ENCODE data around the gene ITGBL1.
A peak's percentile ranks its signal among the peaks of the same experiment; 100 is the strongest.

Gene ITGBL1

DNA sequence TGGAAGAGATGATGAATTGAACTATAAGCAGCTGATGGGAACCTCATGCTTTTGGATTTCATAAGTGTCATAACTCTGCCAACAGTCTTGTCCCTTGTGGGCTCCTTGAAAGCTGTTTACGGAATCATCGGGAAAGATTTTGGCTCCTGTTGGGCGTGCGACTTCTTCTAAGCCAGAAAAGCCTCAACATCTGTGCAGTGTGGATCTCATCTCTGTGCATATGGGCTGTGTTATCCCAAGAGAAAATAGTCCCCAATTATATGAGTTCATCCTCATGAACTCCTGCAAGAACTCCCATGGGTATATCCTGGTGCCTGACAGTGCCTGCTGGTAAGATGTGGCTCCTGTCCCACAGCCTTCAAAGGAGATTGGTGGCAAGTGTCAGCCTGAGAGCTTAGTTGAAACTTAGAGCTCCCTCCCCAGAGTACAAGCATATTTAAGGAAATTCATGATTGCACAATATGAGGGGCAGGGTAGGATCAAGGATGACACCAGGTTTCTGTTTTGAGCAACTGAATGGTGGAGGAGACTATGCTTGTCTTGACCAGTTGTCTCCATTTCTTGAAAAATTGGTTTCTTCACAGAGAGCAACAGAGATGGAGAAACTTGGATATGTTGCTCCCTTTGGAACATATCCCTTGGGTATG is 243.5 kb downstream of the ITGBL1 start:
- FAIRE-seq = no peak
- DNase-seq (ENCODE audit: low spot score) = no peak

DNA sequence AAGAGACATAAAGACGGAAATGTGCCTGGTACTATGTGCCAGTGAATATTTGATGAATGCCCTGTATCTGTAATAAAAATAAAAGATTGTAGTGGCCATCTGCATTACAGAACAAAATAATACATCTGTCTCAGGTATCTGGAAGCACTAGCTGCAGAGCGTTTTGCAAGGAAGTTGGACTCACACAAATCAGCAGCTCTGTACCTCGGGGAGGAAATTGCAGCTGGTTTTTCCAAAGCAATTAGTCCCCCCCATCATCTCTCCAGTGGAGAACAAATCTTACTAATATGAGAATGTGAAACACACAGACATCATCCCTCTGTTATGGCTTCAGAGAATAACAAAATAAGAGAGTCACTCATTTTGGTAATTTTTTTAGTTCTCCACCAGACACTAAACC is 245.3 kb downstream of the ITGBL1 start:
- DNase-seq (ENCODE audit: low spot score) = no peak
- no peak for FAIRE-seq

DNA sequence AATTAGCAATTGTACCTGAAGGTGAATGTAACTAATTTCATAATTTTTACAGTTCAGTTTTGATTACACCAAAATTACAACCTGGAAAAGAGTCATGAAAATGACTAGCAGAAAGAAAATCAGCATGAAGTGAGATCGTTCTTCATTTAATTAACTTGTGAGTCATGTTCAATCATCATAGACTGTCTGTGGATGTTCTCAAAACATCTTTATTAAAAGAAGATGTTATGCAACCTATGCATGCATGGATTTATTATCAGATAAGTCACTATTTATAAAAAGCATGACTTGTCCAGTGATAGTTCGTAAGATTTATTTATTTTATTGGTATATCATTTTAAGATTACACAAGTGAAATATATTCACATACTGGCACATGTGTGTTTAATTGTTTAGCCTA is 245.9 kb downstream of the ITGBL1 start:
- no peak for DNase-seq (ENCODE audit: low spot score)

DNA sequence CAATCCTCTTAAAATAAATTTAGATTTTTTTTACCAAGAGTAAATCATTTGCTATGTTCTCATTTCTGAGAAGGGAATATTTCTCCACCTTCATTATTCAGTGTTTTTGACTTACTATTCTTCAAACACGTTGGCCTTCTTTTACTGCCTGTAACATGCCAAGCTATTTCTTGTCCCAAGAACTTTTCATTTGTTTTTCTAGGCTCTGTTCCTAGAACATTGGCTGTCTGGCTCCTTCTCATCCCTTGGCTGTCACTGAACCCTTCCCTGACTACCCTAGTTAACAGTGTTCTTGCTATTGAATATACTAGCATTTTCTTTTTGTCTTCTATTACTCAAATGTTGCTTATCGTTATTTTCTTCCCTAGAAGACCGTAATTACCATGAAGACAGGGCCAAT is 248.1 kb downstream of the ITGBL1 start:
- DNase-seq (ENCODE audit: low spot score) = no peak
- FAIRE-seq = no peak

More for the DNA sequence above, 245.9 kb downstream of the ITGBL1 start:
- FAIRE-seq = no peak

DNA sequence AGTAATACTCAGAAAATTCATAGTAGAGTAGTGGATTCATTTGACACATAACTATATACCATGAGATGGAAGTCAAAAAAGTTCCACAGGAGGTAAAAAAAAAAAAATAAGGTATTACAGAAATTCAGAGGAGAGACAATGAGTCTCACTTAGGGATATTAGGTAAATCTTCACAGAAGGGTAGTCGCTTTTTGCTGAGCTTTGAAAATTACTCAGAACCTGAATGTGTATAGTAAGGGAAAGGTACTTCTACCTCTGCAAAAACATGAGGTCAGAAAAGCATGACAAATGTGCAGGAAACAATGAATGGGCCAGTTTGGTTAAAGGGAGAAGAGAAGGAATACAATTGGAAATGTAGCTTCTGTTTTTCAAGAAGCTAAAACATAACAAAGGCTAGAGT is 250.6 kb downstream of the ITGBL1 start:
- DNase-seq (ENCODE audit: low spot score) (no peak), FAIRE-seq (no peak)

DNA sequence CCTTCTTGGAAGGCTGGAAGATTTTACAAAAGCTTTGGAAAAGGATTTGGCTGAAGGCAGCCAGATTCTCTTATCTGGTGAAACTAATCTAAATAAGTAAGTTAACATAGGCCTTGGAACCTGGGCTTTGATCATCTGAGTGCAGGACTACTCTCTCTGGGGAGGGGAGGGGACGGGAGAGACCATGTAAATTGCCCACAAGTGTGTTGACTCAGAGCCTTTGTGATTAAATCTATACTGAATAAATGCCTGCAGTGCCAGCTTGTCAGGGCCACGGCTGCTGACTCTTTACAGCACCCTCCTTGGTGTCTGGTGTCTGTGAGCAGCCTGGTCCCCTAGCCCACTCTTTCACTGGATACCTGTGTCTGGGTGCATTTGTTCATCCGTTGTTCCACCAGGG is 251.4 kb downstream of the ITGBL1 start:
- FAIRE-seq (no peak), DNase-seq (ENCODE audit: low spot score) (no peak)

DNA sequence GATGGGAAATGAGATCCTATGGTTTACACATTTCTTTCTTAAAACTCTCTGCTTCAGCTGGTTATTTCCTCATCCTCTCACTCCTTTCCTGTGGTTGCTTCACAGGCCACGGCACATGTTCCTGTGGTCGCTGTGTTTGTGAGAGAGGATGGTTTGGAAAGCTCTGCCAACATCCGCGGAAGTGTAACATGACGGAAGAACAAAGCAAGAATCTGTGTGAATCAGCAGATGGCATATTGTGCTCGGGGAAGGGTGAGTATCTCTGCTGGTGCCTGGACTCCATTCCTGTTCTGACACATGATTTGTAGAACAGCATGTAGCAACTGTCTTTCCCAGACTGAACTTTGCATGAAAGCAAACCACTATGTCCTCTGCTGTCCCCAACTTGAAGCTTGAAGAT is 254.2 kb downstream of the ITGBL1 start:
- DNase-seq (ENCODE audit: low spot score) (peak; percentile 8), FAIRE-seq (no peak)

DNA sequence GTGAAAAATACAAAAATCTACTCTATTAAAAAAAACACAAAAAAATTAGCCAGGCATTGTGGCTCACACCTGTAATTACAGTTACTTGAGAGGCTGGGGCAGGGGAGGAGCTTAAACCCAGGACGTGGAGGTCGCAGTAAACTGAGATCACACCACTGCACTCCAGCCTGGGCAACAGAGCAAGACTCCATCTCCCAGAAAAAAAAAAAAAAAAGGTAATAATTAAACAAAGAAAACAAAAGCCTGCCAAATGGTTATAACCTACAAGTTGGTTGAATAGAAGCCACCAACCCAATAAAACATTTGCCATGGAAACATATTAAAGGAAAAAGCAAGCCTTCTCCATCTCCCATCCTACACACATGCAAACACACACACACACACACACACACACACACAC is 255.2 kb downstream of the ITGBL1 start:
- no peak for FAIRE-seq

DNA sequence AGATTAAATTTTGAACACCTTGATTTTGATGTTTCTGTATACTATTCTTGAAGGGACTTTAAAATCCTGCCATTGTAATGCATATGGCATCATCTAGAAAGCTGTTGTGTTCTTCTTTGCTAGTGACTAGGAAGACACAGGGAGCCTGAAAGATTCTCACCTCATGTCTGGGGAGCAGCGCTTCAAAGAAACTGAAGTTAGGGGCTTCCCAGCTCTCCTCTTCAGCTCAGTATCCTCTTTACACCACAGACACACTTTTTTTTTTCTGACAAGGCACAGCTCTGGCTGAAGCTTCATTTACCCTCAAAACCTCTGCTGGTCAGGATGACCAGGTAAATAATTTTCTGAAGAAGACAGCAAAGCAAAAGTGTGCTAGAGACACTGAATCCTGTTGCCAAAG is 255.6 kb downstream of the ITGBL1 start:
- DNase-seq (ENCODE audit: low spot score) (no peak), FAIRE-seq (no peak)

More for the DNA sequence above, 255.2 kb downstream of the ITGBL1 start:
- no peak for DNase-seq (ENCODE audit: low spot score)

DNA sequence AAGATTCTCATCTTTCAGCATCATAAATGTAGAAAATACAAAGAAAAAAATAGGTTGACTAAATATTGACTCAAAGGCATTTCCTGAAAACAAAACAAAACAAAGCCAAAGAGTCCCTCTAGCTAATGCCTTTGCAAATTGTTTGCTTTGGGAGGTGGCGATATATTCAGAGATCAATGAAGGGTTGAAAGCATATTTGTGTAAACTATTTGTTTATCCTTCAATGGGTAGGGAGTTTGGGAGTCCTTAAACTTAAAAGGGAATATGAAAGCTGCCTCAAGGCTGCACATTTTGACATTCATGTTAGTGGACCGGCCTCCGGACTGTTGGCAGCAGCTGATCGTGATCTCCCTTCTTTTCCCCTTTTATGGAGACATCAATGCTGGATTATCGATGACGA is 257.5 kb downstream of the ITGBL1 start:
- DNase-seq (ENCODE audit: low spot score) = no peak

DNA sequence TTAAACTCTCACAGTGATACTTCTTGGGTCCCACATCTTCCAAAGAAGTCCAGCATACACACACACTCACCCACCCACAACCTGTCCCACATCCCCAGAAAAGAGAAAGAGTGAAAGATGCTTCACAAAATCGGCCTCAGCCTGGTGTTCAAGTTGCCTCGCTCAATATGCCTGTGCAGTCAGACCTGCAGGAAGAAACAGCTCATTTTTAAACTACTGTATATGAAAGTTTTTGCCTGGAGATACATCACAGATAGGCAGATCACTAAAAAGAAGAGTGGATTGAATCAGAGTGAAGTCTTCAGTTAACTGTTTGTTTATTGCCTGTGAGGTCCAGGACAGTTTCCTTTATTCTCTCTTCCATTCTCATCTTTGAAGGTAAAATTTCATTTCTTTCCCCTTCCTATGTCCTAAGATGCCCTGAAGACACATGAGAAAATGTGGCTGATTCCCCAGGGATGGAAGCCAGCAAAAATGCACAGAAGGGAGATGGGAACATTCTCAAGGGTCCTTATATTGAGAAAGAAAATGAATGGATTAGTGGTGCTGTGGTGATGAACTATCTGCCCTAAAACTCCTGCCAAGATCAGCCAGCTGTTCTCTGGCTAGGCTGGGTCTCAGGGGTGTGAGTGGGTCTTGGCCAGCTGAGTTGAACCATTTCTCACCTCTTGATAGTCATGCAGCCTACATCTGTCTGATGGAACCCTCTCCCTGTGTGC is 259.0 kb downstream of the ITGBL1 start:
- FAIRE-seq (no peak), DNase-seq (ENCODE audit: low spot score) (no peak)

More for the DNA sequence above, 257.5 kb downstream of the ITGBL1 start:
- no peak for FAIRE-seq

DNA sequence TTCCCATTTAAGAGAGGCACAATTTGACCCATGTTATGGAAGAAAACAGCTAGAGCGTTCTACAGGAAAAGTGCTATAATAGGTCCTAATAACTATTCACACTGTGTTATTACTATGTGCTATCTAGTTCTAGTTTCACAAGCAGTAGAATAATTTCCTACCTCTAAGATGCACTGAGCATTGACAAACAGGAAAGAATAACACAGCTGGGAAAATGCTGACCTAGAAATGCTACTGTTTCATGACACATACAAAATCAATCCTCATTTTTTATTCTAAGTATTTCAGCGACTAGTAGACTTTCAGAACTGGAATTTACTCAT is 259.5 kb downstream of the ITGBL1 start:
- FAIRE-seq (no peak), DNase-seq (ENCODE audit: low spot score) (no peak)

DNA sequence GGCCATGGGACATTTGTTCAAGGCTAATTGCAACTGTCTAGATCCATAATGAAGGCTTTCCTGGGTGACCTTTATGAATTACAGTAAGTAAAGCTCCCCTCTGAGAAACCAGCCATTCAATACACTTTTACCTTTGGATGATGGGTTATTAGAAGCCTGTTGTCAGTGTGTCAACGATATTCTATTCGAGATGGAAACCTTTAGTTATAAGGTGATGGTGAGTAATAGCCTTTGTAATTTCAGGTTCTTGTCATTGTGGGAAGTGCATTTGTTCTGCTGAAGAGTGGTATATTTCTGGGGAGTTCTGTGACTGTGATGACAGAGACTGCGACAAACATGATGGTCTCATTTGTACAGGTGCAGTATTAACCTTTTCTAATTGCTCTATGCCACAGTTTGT is 261.7 kb downstream of the ITGBL1 start:
- FAIRE-seq (no peak), DNase-seq (ENCODE audit: low spot score) (no peak)

DNA sequence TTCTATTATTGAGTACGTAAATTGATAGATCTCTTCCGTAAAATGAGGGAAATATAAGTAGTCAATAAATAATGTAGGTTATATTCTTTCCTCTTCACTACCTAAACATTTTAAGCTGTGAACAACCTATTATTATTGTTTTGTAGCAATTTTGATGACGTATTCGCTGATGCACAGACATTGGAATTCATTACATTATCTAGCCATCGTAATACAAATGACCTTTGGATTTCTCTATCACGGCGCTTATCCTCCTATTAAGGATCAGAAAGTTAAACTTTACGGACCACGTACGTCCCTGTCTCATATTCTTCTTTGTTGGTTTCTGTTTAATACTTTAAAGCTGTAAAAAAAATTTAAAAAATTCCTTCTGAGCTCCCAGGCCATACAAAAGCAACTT is 264.9 kb downstream of the ITGBL1 start:
- DNase-seq (ENCODE audit: low spot score) (no peak), FAIRE-seq (no peak)

DNA sequence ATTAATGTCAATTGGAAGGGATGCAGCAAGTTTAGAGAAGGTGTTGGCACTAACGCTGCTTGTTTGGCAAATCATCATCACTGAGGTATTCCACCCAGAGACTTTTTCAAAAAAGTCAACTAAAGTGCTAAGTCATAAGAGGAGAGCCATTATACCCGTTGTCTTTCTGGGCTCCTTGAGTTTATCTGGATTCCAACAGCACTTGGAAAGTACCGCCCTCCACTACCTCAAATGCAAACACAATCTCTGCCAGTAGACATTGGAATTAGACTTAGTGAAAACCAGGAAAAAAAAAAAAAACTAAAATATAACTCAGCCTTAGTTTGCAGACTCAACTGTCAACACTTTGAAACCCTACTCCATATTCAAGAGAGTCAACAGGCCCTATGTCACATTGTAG is 266.0 kb downstream of the ITGBL1 start:
- DNase-seq (ENCODE audit: low spot score) (no peak), FAIRE-seq (no peak)

DNA sequence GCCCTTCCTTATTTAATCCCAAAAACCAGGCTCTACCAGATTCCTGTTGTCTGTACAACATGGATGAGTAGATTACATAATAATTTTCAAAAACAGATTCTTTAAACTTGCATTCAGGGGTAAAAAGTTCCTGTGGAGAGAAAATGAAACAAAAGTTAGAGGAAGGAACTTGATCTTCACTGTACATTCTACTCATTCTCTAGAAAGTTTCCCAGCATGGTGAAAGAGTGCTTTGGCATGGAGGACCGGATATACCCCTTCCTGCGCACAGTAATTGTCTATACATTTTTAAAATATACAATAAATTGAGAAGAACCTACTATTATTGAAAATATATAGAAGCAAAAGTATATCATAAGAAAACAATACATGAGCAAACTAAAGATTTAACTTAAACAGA is 274.2 kb downstream of the ITGBL1 start:
- DNase-seq (ENCODE audit: low spot score) (no peak), FAIRE-seq (no peak)

DNA sequence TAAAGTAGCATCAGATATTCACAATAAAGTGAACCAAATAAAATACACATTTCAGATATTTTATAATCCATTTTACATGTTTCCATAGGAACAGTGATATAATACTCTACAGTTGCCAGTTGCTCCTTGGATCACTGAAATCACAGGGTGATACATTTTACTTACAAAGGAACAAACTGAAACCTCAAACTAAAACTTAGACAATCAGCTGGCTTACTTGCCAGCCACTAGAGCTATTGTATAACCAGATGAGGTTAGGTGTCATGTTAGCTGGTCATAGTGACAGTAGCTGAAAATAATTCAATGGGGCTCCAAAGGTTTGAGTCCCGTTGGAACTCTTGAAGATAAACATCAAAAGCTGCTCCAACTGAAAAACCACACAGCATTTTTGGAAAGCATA is 274.6 kb downstream of the ITGBL1 start:
- DNase-seq (ENCODE audit: low spot score) (no peak), FAIRE-seq (no peak)

DNA sequence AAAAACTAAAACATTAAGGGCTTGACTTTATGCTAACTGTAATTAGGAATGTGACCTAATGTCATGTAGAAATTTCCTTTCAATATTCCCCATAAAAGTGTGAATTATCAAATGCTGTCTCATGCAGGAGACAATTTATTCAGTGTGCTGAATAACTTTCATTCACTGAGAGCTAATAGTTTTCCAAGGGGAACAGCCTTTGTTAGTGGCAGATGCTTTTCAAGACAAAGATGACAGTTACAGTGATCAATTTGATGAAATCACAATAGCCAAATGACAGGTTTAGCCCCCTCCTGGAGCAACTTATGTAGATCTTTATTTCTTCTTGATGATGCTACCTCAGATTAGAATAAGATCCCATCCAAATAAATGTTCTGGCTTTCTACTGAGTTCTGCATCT is 275.5 kb downstream of the ITGBL1 start:
- DNase-seq (ENCODE audit: low spot score) = no peak

DNA sequence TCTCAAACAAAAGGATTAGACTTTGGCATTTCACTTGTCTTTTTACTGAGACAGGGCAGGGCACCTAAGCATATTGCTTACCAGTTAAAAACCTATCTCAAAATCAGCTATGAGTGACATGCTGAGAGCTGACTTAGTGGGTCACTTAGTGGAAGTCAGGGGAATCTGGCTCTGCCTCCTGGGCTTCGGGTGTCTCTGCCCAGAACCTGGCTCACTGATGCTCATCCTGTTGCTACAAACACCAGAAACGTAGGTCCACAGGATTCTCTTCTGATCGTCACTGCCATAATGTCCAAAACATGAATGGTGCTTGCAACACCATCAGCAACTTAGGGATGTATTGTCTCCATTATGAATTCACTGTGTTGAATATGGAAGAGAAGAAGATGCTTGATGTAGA is 276.1 kb downstream of the ITGBL1 start:
- FAIRE-seq (no peak), DNase-seq (ENCODE audit: low spot score) (no peak)

More for the DNA sequence above, 275.5 kb downstream of the ITGBL1 start:
- FAIRE-seq = no peak

DNA sequence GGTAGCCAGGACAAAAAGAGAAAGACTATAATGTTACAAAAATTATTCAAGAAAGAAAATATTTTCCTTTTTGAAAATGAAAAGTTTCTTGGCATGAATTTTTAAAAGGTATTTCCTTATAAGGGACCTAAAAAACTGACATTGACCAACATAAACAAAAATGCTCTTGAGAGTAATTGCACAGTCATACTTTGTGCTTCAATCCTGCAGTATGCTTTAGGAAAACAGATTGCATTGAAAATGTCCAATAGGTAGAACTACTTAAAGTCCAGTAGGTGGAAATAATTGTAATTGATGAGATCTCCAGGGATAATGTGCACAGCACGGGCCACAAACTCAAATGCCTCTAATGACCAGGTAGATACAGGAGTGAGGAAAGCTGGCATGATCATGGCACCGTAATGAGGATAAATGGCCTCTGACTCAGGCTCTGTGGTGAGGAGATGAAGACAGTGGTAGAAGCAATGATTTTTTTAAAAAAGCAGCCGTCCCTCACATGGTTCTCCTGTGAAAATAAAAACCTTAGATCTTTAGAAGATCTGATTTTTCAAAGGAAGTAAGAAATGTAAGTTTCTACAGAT is 278.0 kb downstream of the ITGBL1 start:
- DNase-seq (ENCODE audit: low spot score) (no peak), FAIRE-seq (no peak)

DNA sequence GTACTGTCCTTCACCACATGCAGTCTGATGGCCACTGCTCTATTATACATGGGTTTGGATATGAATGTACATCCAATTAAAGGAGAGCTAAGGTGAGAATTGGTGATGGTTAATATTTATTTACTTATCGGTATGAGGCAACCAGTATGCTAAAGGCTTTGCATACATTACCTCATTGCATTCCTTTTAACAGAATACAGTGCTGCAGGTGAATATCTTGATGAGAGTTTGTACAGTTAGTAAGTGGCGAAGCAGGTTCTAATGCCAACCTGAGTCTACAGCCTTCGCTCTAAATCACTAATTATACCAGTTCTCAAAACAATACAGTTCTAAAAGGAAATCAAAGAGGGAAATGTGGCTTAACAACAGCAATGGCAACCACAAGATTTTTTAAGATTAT is 284.1 kb downstream of the ITGBL1 start:
- no peak for DNase-seq (ENCODE audit: low spot score)

DNA sequence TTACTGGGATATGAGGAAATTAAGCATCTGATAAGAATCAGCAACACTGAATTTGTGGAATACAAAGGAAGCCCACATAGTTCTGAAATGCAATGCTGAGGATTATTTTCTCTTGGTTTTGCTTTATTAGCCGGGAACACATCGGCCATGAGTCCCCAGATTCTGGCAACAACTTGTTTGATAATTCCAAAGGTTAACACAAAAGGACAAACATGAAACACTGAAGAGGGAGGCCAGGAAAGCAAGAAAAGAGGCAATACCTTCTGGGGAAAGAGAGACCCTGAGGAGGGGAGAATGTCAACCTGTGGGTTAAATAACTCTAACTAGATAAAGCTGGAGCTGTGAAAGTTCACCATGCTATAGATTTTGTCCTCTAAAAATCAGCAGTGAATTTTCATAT is 285.9 kb downstream of the ITGBL1 start:
- FAIRE-seq (no peak), DNase-seq (ENCODE audit: low spot score) (no peak)

More for the DNA sequence above, 284.1 kb downstream of the ITGBL1 start:
- FAIRE-seq = no peak

Measured in urothelium cell line (cell line).